Epithelial cell of proximal tubule (primary cell): ENCODE results near the gene TCL1B. TPM values are rescaled to one million over a fixed set of nuclear protein-coding genes. Genes with fewer than 3 reads are reported as not detected.

Experiments used
- DNase-seq: peaks from one replicate; pipeline ENCODE4 v3.0.0-alpha.2; 2011; ENCODE audit warnings: low read depth
- H3K4me3 ChIP-seq: 2 replicates; pipeline ENCODE4 v1.5.1; 2011; ENCODE audit warnings: low read depth, mild to moderate bottlenecking, low read length
- CTCF ChIP-seq: conservative IDR thresholded peaks from 2 replicates; pipeline ENCODE4 v1.5.1; 2012; ENCODE audit warnings: low read depth, mild to moderate bottlenecking, low read length
- total RNA-seq: library from RNA; depleted of rRNA; stranded (reverse); fragments of >200 nt; gene quantifications from 2 replicates; pipeline ENCODE4 v1.2.3, GENCODE V29; 2015

The TCL1B gene, protein sequence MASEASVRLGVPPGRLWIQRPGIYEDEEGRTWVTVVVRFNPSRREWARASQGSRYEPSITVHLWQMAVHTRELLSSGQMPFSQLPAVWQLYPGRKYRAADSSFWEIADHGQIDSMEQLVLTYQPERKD
- not detected in 2 replicates for total RNA-seq

DNA sequence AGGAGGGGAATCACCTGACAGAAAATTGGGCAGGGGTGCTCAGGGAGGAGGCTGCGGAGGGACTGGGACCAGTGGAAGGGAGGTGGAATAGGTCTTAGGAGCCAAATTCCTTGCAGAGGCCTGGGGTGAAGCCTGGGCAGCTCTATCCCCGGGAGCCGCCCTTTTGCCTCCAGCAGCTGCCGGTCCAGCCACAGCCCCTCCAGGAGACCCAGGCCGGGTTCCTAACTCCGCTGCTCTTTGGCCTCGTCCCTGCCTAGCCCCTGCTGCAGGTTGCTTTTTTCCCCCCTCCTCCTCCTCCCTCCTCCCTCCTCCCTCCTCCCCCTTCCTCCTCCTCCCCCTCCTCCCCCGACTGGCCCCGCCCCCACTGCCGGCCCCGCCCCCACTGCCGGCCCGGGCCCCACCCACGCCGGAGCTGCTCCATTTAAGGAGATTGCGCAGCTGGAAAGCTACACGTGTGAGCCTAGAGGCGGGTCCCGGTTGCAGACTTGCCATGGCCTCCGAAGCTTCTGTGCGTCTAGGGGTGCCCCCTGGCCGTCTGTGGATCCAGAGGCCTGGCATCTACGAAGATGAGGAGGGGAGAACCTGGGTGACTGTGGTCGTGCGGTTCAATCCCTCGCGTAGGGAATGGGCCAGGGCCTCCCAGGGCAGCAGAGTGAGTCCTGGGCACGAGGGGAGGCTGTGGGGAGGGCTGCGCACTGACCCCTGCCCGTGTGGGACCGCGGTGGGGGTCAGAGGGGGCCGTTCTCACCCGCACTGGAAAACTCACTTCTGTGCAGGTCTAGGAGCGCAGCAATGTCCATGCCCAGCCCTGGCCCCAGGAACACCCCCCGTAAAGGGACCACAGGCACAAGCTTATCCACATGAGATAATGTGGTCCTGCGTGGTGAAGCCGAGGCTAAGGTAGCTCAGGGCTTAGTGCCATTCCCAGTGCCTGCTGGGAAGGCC, at the start of gene TCL1B:
TCL1B (plus strand) TSS at position 449 of the 945 bp plus-strand sequence; CDS start at position 491, 42 bp downstream.
- no peak within 1 kb of the TSS for H3K4me3 ChIP-seq
- TF ChIP-seq CTCF = no peak

GRCh38 chr14:95644981-95645380, 41.2 kb upstream of the TCL1B start:
- no peak for TF ChIP-seq CTCF
- no peak for DNase-seq
- no peak overlapping the region for H3K4me3 ChIP-seq

More for the DNA sequence above, at the start of gene TCL1B:
- no peak for DNase-seq

GRCh38 chr14:95645389-95645996, 40.7 kb upstream of the TCL1B start:
- TF ChIP-seq CTCF = no peak
- no peak overlapping the region for H3K4me3 ChIP-seq
- no peak for DNase-seq

DNA sequence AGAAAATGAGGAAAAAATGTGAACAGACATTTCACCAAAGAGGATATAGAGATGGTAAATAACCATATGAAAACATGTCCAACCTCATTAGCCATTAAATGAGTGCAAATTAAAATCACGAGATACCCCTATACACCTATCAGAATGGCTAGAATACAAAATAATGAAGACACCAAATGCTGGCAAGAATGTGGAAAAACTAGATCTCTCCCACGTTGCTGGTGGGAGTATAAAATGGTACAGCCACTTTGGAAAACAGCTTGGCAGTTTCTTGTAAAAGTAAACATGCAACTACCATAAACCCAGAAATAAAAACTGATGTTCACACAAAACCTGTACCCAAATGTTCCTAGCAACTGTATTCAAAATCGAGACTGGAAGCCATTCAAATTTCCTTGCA, 38.3 kb upstream of the TCL1B start:
- TF ChIP-seq CTCF = no peak
- no peak overlapping the region for H3K4me3 ChIP-seq
- DNase-seq = no peak

GRCh38 chr14:95649230-95649629, 37.0 kb upstream of the TCL1B start:
- no peak overlapping the region for H3K4me3 ChIP-seq
- TF ChIP-seq CTCF = no peak
- DNase-seq = no peak

DNA sequence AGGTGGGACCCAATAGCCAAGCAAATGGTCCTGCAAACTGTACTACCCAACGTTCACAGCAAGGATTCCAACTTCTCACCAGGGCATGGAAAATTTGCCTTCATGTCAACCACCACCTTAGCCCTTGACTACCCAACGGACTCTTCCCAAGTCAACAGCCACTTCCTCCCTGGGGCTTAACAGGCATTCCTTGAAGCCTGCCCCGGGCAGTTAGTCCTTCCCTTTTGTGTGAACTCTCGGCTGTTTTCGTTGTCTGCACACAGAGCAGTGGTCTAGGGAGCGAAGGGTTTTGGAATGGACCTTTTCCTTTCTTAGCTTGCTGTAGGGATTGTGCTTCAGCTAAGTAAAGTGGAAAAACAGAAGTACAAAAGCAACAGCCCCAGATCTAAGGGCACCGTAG, 35.2 kb upstream of the TCL1B start:
- no peak for DNase-seq
- TF ChIP-seq CTCF = no peak
- no peak overlapping the region for H3K4me3 ChIP-seq
